Esophagus squamous epithelium (tissue), 5 donors: ENCODE measurements around the gene CRYBG2. TPM values are rescaled to one million over a fixed set of nuclear protein-coding genes. Genes with fewer than 3 reads are reported as not detected.

Experiments used
- DNase-seq: peaks from one replicate; lab custom pipeline; 2025; lab: John Stamatoyannopoulos, UW
- H3K27ac ChIP-seq, 4 donors: fragments of 200-600 bp; sonication (generic); one replicate each; pipeline ENCODE4 v1.5.1; 2016 to 2019; ENCODE audit warnings: mild to moderate bottlenecking in 1 of 4
- H3K27me3 ChIP-seq, 4 donors: fragments of 200-600 bp; sonication (generic); 1 replicate in 3 of 4; 2 replicates in 1 of 4; pipeline versions ENCODE4 v1.5.1 to v1.6.0; 2017 to 2021; ENCODE audit warnings: antibody characterized with exemption in 1 of 4
- H3K36me3 ChIP-seq, 3 donors: fragments of 200-600 bp; sonication (generic); one replicate each; pipeline ENCODE4 v1.5.1; 2016 to 2019
- H3K4me1 ChIP-seq, 3 donors: fragments of 200-600 bp; sonication (generic); one replicate each; pipeline ENCODE4 v1.5.1; 2017 to 2019
- H3K4me3 ChIP-seq, 4 donors: fragments of 200-600 bp; sonication (generic); 1 replicate in 3 of 4; 2 replicates in 1 of 4; pipeline ENCODE4 v1.5.1; 2016 to 2019; ENCODE audit warnings: mild to moderate bottlenecking in 2 of 4, moderate library complexity in 1 of 4
- H3K9me3 ChIP-seq, 3 donors: fragments of 200-600 bp; sonication (generic); one replicate each; pipeline ENCODE4 v1.5.1; 2016 to 2019
- POLR2A ChIP-seq, 4 donors: fragments of 450-650 bp; IDR thresholded peaks; one replicate each; pipeline ENCODE4 v1.6.1; 2017; ENCODE audit warnings: antibody characterized with exemption in 4 of 4, mild to moderate bottlenecking in 4 of 4, moderate library complexity in 3 of 4
- WGBS, 2 donors: methylation state at CpG; one replicate each; pipeline ENCODE4 v1.1.5; 2018; 5-methylcytosine and 5-hydroxymethylcytosine counted together
- intact Hi-C: fragments of 100-400 bp; cut with DNase I; formaldehyde crosslinking; loops from one replicate; pipeline ENCODE4 v1.15.0; 2022
- total RNA-seq, 4 donors: library from RNA; depleted of rRNA; stranded (reverse); fragments of >200 nt; gene quantifications; one replicate each; pipeline ENCODE4 v1.1.0, GENCODE V29; 2016
- TF ChIP-seq, protein P1 (sequence below), 6 experiments: fragments of 450-650 bp in 4 of 6; fragments of 200-600 bp in 2 of 6; sonication (generic) in 2 of 6; IDR thresholded peaks; one replicate each; pipeline ENCODE4 v1.5.1; 2016 to 2019; ENCODE audit warnings: antibody characterized with exemption in 6 of 6, mild to moderate bottlenecking in 4 of 6, moderate library complexity in 4 of 6
- donor health status: DM: yes; HTN: yes; CAD: no.

CRYBG2 gene
- total RNA-seq, 4 donors from 2014 or later: 35.8 to 305 (median 122) TPM

DNA sequence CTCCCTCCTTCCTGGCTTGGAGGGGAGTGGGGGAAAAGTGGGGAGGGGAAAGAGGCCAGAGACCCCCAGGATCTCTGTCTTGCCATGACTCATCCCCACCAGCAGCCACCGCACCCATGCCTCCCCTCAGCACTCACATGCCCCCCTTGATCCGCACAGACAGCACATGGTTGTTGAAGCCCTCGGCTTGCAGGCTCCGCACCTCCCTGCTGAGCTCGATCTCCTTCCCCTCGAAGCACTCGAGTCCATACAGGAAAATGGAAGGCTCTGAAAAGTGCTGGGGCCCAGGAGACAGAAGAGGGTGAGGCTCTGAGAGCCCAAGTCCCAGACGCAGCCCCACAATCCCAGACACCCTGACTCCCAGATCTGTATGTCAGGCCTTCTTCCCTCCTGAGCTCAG, 25.3 kb downstream of the CRYBG2 start:
- H3K27ac ChIP-seq: no peak overlapping the region
- 83 to 91% methylated on average over 6 of the region's 8 CpGs for WGBS, 2 donors
- intact Hi-C loops: no loop called here
- DNase-seq: no peak
- TF ChIP-seq POLR2A (IDR thresholded peaks at IDR 0.05): no peak
- TF ChIP-seq, protein P1, sequence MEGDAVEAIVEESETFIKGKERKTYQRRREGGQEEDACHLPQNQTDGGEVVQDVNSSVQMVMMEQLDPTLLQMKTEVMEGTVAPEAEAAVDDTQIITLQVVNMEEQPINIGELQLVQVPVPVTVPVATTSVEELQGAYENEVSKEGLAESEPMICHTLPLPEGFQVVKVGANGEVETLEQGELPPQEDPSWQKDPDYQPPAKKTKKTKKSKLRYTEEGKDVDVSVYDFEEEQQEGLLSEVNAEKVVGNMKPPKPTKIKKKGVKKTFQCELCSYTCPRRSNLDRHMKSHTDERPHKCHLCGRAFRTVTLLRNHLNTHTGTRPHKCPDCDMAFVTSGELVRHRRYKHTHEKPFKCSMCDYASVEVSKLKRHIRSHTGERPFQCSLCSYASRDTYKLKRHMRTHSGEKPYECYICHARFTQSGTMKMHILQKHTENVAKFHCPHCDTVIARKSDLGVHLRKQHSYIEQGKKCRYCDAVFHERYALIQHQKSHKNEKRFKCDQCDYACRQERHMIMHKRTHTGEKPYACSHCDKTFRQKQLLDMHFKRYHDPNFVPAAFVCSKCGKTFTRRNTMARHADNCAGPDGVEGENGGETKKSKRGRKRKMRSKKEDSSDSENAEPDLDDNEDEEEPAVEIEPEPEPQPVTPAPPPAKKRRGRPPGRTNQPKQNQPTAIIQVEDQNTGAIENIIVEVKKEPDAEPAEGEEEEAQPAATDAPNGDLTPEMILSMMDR (IDR thresholded peaks at IDR 0.05): no peak
- H3K27me3 ChIP-seq: peaks cover 0 to 40% (median 0%) of the 10 kb centered on the region in 4 donors
- no peak overlapping the region for H3K4me3 ChIP-seq
- H3K4me1 ChIP-seq: peaks cover 0 to 10% (median 0%) of the 10 kb centered on the region in 3 donors
- peaks cover 0 to 88% (median 0%) of the 10 kb centered on the region in 3 donors for H3K36me3 ChIP-seq
- no peaks in the 10 kb centered on the region for H3K9me3 ChIP-seq

DNA sequence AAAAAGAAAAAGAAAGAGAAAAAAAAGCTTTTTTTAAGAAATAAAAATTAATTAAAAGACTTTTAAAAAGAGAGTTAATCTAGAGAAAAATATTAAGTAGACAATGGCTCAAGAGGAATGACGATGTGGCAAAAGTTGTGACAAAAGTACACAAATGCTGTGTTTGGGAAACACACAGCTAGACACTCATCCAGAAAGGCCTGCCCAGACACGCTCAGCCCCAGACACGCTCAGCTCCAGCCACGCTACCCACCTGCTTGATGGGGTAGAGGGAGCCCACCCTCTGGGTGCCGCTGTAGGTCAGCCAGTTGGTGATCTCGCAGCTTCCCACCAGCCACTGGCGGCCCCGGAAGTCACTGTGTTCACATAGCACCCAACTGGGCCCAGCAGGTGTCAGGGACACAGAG, 26.0 kb downstream of the CRYBG2 start:
- Histone ChIP-seq H3K4me1 (peaks cover 0 to 10% (median 0%) of the 10 kb centered on the region in 3 donors), H3K4me3 (no peak overlapping the region), H3K36me3 (peaks cover 0 to 88% (median 0%) of the 10 kb centered on the region in 3 donors), H3K27ac (no peak overlapping the region), H3K27me3 (peaks cover 0 to 34% (median 0%) of the 10 kb centered on the region in 4 donors), H3K9me3 (no peaks in the 10 kb centered on the region)
- WGBS, 2 donors: 38 to 59% methylated on average over 7 to 8 of the region's 8 CpGs
- TF ChIP-seq, protein P1 (IDR thresholded peaks at IDR 0.05): no peak
- no peak for TF ChIP-seq POLR2A (IDR thresholded peaks at IDR 0.05)
- intact Hi-C loops: no loop called here
- DNase-seq: no peak

DNA sequence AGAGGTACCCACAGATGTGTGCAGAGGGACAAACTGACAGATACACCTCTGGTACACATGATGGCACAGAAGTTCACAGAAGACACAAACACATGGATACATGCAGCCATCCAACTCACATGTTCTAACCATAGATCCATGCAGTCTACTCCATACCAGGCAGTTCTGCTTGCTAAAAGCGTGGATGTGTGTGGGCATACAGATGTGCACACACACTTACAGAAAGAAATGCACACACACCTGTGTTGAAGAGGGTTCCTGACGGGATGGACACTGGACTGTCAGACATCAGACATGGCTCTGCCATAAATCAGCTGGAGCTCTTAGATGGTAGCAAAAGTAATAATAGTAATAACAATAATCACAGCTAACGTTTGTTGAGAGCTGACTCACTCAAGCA, 29.4 kb downstream of the CRYBG2 start:
- Histone ChIP-seq H3K27me3 (peaks cover 0 to 5% (median 0%) of the 10 kb centered on the region in 4 donors), H3K4me1 (peaks cover 0 to 29% (median 10%) of the 10 kb centered on the region in 3 donors), H3K9me3 (no peaks in the 10 kb centered on the region), H3K36me3 (peaks cover 0 to 98% (median 8%) of the 10 kb centered on the region in 3 donors), H3K4me3 (no peak overlapping the region), H3K27ac (no peak overlapping the region)
- TF ChIP-seq, protein P1 (IDR thresholded peaks at IDR 0.05): no peak
- no peak for TF ChIP-seq POLR2A (IDR thresholded peaks at IDR 0.05)
- no peak for DNase-seq
- intact Hi-C loops: loop anchor here (5.0 kb wide), 1 partner anchor 42 kb away; the partner anchor contains the start of gene SH3BGRL3
- 81 to 89% methylated on average over 3 of the region's 3 CpGs for WGBS, 2 donors

DNA sequence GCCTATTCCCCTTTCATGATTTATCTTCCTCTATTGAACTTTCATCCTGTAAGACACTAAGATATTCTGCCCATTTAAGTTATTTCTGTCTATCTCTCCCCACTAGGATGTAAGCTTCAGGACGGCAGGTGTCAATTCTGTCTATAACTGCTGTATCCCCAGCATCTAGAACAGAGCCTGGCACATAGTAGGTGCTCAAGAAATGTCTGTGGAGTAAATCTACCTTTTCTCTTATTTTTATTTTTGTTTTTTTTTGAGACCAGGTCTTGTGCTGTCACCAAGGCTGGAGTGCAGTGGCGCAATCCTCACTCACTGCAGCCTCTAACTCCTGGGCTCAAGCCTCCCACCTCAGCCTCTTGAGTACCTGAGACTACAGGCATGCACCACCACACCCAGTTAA, 30.5 kb downstream of the CRYBG2 start:
- 91 to 93% methylated on average over 2 of the region's 2 CpGs for WGBS, 2 donors
- no peak for DNase-seq
- no peak overlapping the region for H3K4me3 ChIP-seq
- H3K27ac ChIP-seq: no peak overlapping the region
- peaks cover 0 to 31% (median 10%) of the 10 kb centered on the region in 3 donors for H3K4me1 ChIP-seq
- no peaks in the 10 kb centered on the region for H3K9me3 ChIP-seq
- intact Hi-C loops: loop anchor here (5.0 kb wide), 1 partner anchor 41 kb away; the partner anchor contains the start of gene SH3BGRL3
- TF ChIP-seq POLR2A (IDR thresholded peaks at IDR 0.05): no peak
- TF ChIP-seq, protein P1 (IDR thresholded peaks at IDR 0.05): no peak
- H3K36me3 ChIP-seq: peaks cover 0 to 88% (median 8%) of the 10 kb centered on the region in 3 donors
- peaks cover 0 to 4% (median 0%) of the 10 kb centered on the region in 4 donors for H3K27me3 ChIP-seq

DNA sequence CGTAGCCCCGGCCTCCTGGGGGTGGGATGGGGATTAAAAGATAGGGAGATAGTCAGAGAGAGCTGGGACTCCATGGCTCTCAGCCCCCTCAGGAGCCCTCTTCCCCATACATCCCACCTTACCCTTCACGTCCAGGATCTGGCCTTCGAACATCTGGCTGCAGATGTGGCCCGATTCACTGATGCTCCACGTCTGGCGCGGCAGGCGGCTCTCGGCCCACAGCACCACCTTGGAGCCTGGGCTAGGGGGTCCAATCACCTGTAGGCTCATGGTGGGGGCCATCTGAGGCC, 31.9 kb downstream of the CRYBG2 start:
- no peak for TF ChIP-seq POLR2A (IDR thresholded peaks at IDR 0.05)
- TF ChIP-seq, protein P1 (IDR thresholded peaks at IDR 0.05): no peak
- intact Hi-C loops: loop anchor here (5.0 kb wide), 1 partner anchor 40 kb away; the partner anchor contains the start of gene SH3BGRL3
- H3K36me3 ChIP-seq: peaks cover 0 to 74% (median 8%) of the 10 kb centered on the region in 3 donors
- DNase-seq: no peak
- H3K4me3 ChIP-seq: no peak overlapping the region
- peaks cover 0 to 34% (median 10%) of the 10 kb centered on the region in 3 donors for H3K4me1 ChIP-seq
- 53 to 60% methylated on average over 7 to 8 of the region's 10 CpGs for WGBS, 2 donors
- peak overlapping the region in 1 of 4 donors; percentile 0 for H3K27ac ChIP-seq
- peaks cover 0 to 4% (median 0%) of the 10 kb centered on the region in 4 donors for H3K27me3 ChIP-seq
- no peaks in the 10 kb centered on the region for H3K9me3 ChIP-seq
